Kidney (tissue), 14 donors: ENCODE results near the gene RYR3. TPM values are rescaled to one million over a fixed set of nuclear protein-coding genes. Genes with fewer than 3 reads are reported as not detected.

Experiments
- DNase-seq, 5 donors: peaks; one replicate each; pipeline ENCODE4 v3.0.0-alpha.2; 2013 to 2020
- FAIRE-seq: peaks from 2 replicates; lab custom pipeline; 2012; peaks lifted over from hg19 to GRCh38; lab: Jason Lieb, UNC
- H3K27ac ChIP-seq, 2 donors: one replicate each; pipeline ENCODE4 v1.7.0; 2013; ENCODE audit warnings: low read depth in 2 of 2, low read length in 2 of 2, inconsistent platforms in 1 of 2
- H3K27me3 ChIP-seq: one replicate; pipeline ENCODE4 v1.7.1; 2013; ENCODE audit warnings: low read length, inconsistent platforms; ENCODE audit not compliant: control insufficient read depth, insufficient read depth
- H3K36me3 ChIP-seq, 3 donors: one replicate each; pipeline versions ENCODE4 v1.7.0 to v1.7.1; 2013; ENCODE audit warnings: low read length in 3 of 3, control low read depth in 1 of 3, inconsistent platforms in 1 of 3; ENCODE audit not compliant: insufficient read depth in 3 of 3, control insufficient read depth in 2 of 3
- H3K4me1 ChIP-seq, 3 donors: one replicate each; pipeline versions ENCODE4 v1.7.0 to v1.7.1; 2013; ENCODE audit warnings: low read length in 3 of 3, inconsistent platforms in 1 of 3, low read depth in 1 of 3; ENCODE audit not compliant: control insufficient read depth in 2 of 3, insufficient read depth in 2 of 3
- H3K4me3 ChIP-seq, 3 donors: one replicate each; pipeline versions ENCODE4 v1.7.0 to v1.8.1; 2013; ENCODE audit warnings: low read length in 3 of 3, control low read depth in 1 of 3, inconsistent platforms in 1 of 3
- H3K9ac ChIP-seq, 3 donors: one replicate each; pipeline versions ENCODE4 v1.7.0 to v1.7.1; 2013; ENCODE audit warnings: low read length in 3 of 3, control low read depth in 1 of 3, inconsistent platforms in 1 of 3
- H3K9me3 ChIP-seq, 3 donors: one replicate each; pipeline versions ENCODE4 v1.7.0 to v1.7.1; 2013; ENCODE audit warnings: low read length in 3 of 3, control low read depth in 1 of 3, inconsistent platforms in 1 of 3; ENCODE audit not compliant: control insufficient read depth in 2 of 3, insufficient read depth in 1 of 3
- CTCF ChIP-seq: IDR thresholded peaks from 3 replicates; pipeline ENCODE4 v1.5.1; 2012; ENCODE audit warnings: mild to moderate bottlenecking, moderate library complexity, borderline replicate concordance; ENCODE audit not compliant: insufficient read depth; ENCODE audit errors: extremely low read depth
- intact Hi-C: fragments of 100-400 bp; cut with DNase I; formaldehyde crosslinking; loops from one replicate; pipeline ENCODE4 v1.11.1; 2022
- polyA plus RNA-seq: library from polyadenylated mRNA; stranded (reverse); fragments of 350-450 nt; fragmentation: Illumina TruSeq; extraction: RNeasy Lipid Tissue Mini Kit (QIAGEN cat#74804); gene quantifications from one replicate; pipeline ENCODE4 v1.2.3, GENCODE V29; 2014; ENCODE audit warnings: low read depth, low replicate concordance; ENCODE audit not compliant: insufficient read depth
- total RNA-seq: library from RNA; stranded (reverse); fragmentation: NEBNext Ultra II Directional; extraction: Animal tissue kit (Norgen Biotek cat#: 25700); gene quantifications from one replicate; pipeline ENCODE4 v1.2.1, GENCODE V29; 2021
- donor health status: control.
- donor health status: control.
- donor health status: control.
- donor health status: control.
- donor health status: control.
- donor health status: DM: yes; HTN: yes; CAD: no.
- donor health status: Normal renal cell carcinoma (clear cell type).

RYR3 gene
- total and polyA plus RNA-seq, 2 donors from 2014 or later = 0.90 to 10.5 TPM

DNA sequence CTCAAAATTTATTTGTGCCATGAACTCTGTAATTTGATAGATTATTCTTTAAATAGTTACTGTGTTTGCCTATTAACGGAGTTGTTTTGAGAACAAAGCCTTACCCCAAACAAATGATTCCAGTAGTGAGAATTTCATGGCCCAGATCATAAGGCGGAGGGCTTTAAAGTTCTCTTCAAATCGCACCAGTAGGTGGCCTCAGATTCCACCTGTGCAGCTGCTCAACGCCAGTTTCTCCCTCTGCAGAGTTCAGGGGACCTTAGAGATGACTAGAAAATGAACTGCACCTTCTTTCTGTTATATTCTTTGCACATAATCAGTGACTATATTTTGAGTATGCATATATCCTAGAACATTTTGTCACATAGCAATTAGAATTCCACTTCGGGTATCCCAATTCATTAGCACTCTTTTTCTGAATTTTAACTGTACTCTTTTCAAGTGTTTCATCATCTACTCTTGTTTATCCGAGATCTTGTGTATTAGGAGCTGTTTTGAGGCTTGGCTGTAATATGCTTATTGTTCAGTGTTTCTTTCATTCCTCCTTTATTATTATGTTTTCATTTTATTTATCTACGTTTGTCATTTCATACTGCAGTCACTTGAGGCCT lies 425.0 kb downstream of the RYR3 start:
- H3K4me3 ChIP-seq = no peak overlapping the region
- no peaks in the 10 kb centered on the region for H3K9me3 ChIP-seq
- H3K27me3 ChIP-seq = no peaks in the 10 kb centered on the region
- intact Hi-C loops = no loop called here
- no peaks in the 10 kb centered on the region for H3K36me3 ChIP-seq
- DNase-seq (peak in 4 of 5 donors; percentile 38 to 74 (median 54)), FAIRE-seq (peak; percentile 33)
- TF ChIP-seq CTCF = peak; percentile 56
- H3K27ac ChIP-seq = no peak overlapping the region
- H3K9ac ChIP-seq = no peak overlapping the region
- peaks cover 0 to 3% (median 0%) of the 10 kb centered on the region in 3 donors for H3K4me1 ChIP-seq

GRCh38 chr15:33737687-33738601 lies 427.2 kb downstream of the RYR3 start:
- Histone ChIP-seq H3K36me3 (no peaks in the 10 kb centered on the region), H3K4me1 (peaks cover 0 to 5% (median 0%) of the 10 kb centered on the region in 3 donors), H3K4me3 (peak overlapping the region in 1 of 3 donors; percentile 16), H3K9me3 (no peaks in the 10 kb centered on the region), H3K27ac (no peak overlapping the region), H3K9ac (no peak overlapping the region), H3K27me3 (no peaks in the 10 kb centered on the region)
- FAIRE-seq = no peak
- intact Hi-C loops = no loop called here
- TF ChIP-seq CTCF = peak; percentile 67
- peak in 4 of 5 donors; percentile 48 to 73 (median 67) for DNase-seq

GRCh38 chr15:33738941-33739664 lies 428.3 kb downstream of the RYR3 start:
- no peaks in the 10 kb centered on the region for H3K27me3 ChIP-seq
- H3K9me3 ChIP-seq = no peaks in the 10 kb centered on the region
- peaks cover 0 to 5% (median 0%) of the 10 kb centered on the region in 3 donors for H3K4me1 ChIP-seq
- H3K4me3 ChIP-seq = no peak overlapping the region
- DNase-seq (no peak), FAIRE-seq (no peak)
- intact Hi-C loops = no loop called here
- no peak overlapping the region for H3K27ac ChIP-seq
- no peak overlapping the region for H3K9ac ChIP-seq
- no peak for TF ChIP-seq CTCF
- H3K36me3 ChIP-seq = no peaks in the 10 kb centered on the region
